Esophagus muscularis mucosa (tissue), 4 donors: ENCODE results near the gene ACD. TPM values are rescaled to one million over a fixed set of nuclear protein-coding genes. Genes with fewer than 3 reads are reported as not detected.

Source experiments
- DNase-seq: peaks from one replicate; pipeline ENCODE4 v3.0.0-alpha.2; 2017; ENCODE audit errors: extremely low spot score
- H3K27ac ChIP-seq, 4 donors: fragments of 200-600 bp; sonication (generic); replicated peaks in 1 of 4; 1 replicate in 3 of 4; 2 replicates in 1 of 4; pipeline ENCODE4 v1.5.1; 2016 to 2019; ENCODE audit warnings: mild to moderate bottlenecking in 1 of 4
- H3K27me3 ChIP-seq, 4 donors: fragments of 200-600 bp; sonication (generic); one replicate each; pipeline versions ENCODE4 v1.5.1 to v1.6.0; 2016 to 2019
- H3K36me3 ChIP-seq, 4 donors: fragments of 200-600 bp; sonication (generic); one replicate each; pipeline ENCODE4 v1.5.1; 2016 to 2019
- H3K4me1 ChIP-seq, 4 donors: fragments of 200-600 bp; sonication (generic); one replicate each; pipeline ENCODE4 v1.5.1; 2016 to 2019
- H3K4me3 ChIP-seq, 4 donors: fragments of 200-600 bp; sonication (generic); 1 replicate in 2 of 4; 2 replicates in 2 of 4; pipeline ENCODE4 v1.5.1; 2016 to 2019; ENCODE audit warnings: mild to moderate bottlenecking in 4 of 4, moderate library complexity in 1 of 4
- H3K9me3 ChIP-seq, 4 donors: fragments of 200-600 bp; sonication (generic); 1 replicate in 3 of 4; 2 replicates in 1 of 4; pipeline ENCODE4 v1.5.1; 2016 to 2019
- CTCF ChIP-seq, 3 experiments: fragments of 200-600 bp in 2 of 3; fragments of 450-650 bp in 1 of 3; sonication (generic) in 2 of 3; IDR thresholded peaks; one replicate each; pipeline ENCODE4 v1.5.1; 2017 to 2019; ENCODE audit warnings: antibody characterized with exemption in 3 of 3, mild to moderate bottlenecking in 2 of 3, moderate library complexity in 1 of 3
- EP300 ChIP-seq: sonication (generic); formaldehyde crosslinking; IDR thresholded peaks from one replicate; pipeline ENCODE4 v1.6.1; 2017; ENCODE audit warnings: antibody characterized with exemption
- POLR2A ChIP-seq: fragments of 450-650 bp; IDR thresholded peaks from one replicate; pipeline ENCODE4 v1.6.1; 2017; ENCODE audit warnings: antibody characterized with exemption, moderate library complexity, mild to moderate bottlenecking, low read depth
- POLR2AphosphoS5 ChIP-seq, 2 donors: sonication (generic); formaldehyde crosslinking; IDR thresholded peaks; one replicate each; pipeline ENCODE4 v1.6.1; 2017; ENCODE audit warnings: antibody characterized with exemption in 2 of 2
- WGBS: methylation state at CpG from one replicate; pipeline ENCODE4 v1.1.5; 2018; 5-methylcytosine and 5-hydroxymethylcytosine counted together
- intact Hi-C: fragments of 100-400 bp; cut with DNase I; formaldehyde crosslinking; loops from one replicate; pipeline ENCODE4 v1.15.1; 2023
- total RNA-seq, 4 donors: library from RNA; depleted of rRNA; stranded (reverse); fragments of >200 nt; gene quantifications; one replicate each; pipeline versions ENCODE4 v1.1.0 to v1.2.1, GENCODE V29; 2016

Gene ACD
- total RNA-seq, 4 donors from 2014 or later: 22.0 to 31.6 (median 29.3) TPM

- Histone ChIP-seq H3K27me3 (peaks cover 0 to 28% (median 15%) of the 10 kb centered on the region in 4 donors), H3K4me1 (peaks cover 11 to 37% (median 35%) of the 10 kb centered on the region in 4 donors), H3K27ac (peak overlapping the region in 3 of 4 donors; percentile 40 to 66 (median 50)), H3K4me3 (no peak overlapping the region), H3K9me3 (peaks cover 0 to 4% (median 0%) of the 10 kb centered on the region in 4 donors), H3K36me3 (peaks cover 17 to 28% (median 26%) of the 10 kb centered on the region in 4 donors)
- TF ChIP-seq POLR2AphosphoS5 (IDR thresholded peaks at IDR 0.05) (peak; percentile 38 to 62), EP300 (no peak), CTCF (IDR thresholded peaks at IDR 0.05) (peak in 1 of 3 experiments; percentile 6)
- WGBS: 45% methylated on average over 8 of the region's 10 CpGs
- no peak for DNase-seq
- intact Hi-C loops: no loop called here
Observed at GRCh38 chr16:67641779-67642708, 18.0 kb downstream of the ACD start.

- no peak for DNase-seq
- 90% methylated on average over 12 of the region's 12 CpGs for WGBS
- peaks cover 34 to 72% (median 62%) of the 10 kb centered on the region in 4 donors for H3K36me3 ChIP-seq
Observed at GRCh38 chr16:67637625-67638024, 22.4 kb downstream of the ACD start.

GRCh38 chr16:67636713-67637112 lies 23.3 kb downstream of the ACD start:
- no peak overlapping the region for H3K4me3 ChIP-seq
- no peak for TF ChIP-seq POLR2AphosphoS5 (IDR thresholded peaks at IDR 0.05)
- TF ChIP-seq CTCF (IDR thresholded peaks at IDR 0.05): no peak
- no peak for TF ChIP-seq EP300
- TF ChIP-seq POLR2A: no peak
- peaks cover 34 to 81% (median 67%) of the 10 kb centered on the region in 4 donors for H3K36me3 ChIP-seq
- intact Hi-C loops: no loop called here
- H3K9me3 ChIP-seq: no peaks in the 10 kb centered on the region
- H3K27ac ChIP-seq: no peak overlapping the region
- no peaks in the 10 kb centered on the region for H3K27me3 ChIP-seq
- no peak for DNase-seq
- 95% methylated on average over 8 of the region's 8 CpGs for WGBS
- peaks cover 10 to 28% (median 24%) of the 10 kb centered on the region in 4 donors for H3K4me1 ChIP-seq

More at GRCh38 chr16:67637625-67638024, 22.4 kb downstream of the ACD start:
- Histone ChIP-seq H3K4me3 (no peak overlapping the region), H3K4me1 (peaks cover 10 to 31% (median 26%) of the 10 kb centered on the region in 4 donors), H3K9me3 (peaks cover 0 to 1% (median 0%) of the 10 kb centered on the region in 4 donors), H3K27me3 (no peaks in the 10 kb centered on the region), H3K27ac (no peak overlapping the region)
- intact Hi-C loops: no loop called here
- TF ChIP-seq CTCF (IDR thresholded peaks at IDR 0.05): no peak
- TF ChIP-seq POLR2AphosphoS5 (IDR thresholded peaks at IDR 0.05): no peak
- TF ChIP-seq POLR2A: no peak
- TF ChIP-seq EP300: no peak

- TF ChIP-seq POLR2A (no peak), EP300 (no peak), CTCF (IDR thresholded peaks at IDR 0.05) (no peak), POLR2AphosphoS5 (IDR thresholded peaks at IDR 0.05) (no peak)
- H3K4me3 ChIP-seq: no peak overlapping the region
- no peak for DNase-seq
- intact Hi-C loops: loop anchor here (5.0 kb wide), 1 partner anchor 70 kb away; the partner anchor contains the start of gene CTCF
- H3K9me3 ChIP-seq: no peaks in the 10 kb centered on the region
- H3K36me3 ChIP-seq: peaks cover 52 to 100% (median 85%) of the 10 kb centered on the region in 4 donors
- H3K27ac ChIP-seq: peak overlapping the region in 3 of 4 donors; percentile 0 to 49 (median 23)
- H3K4me1 ChIP-seq: peaks cover 6 to 17% (median 12%) of the 10 kb centered on the region in 4 donors
- 42% methylated on average over 7 of the region's 7 CpGs for WGBS
- no peaks in the 10 kb centered on the region for H3K27me3 ChIP-seq
Observed at GRCh38 chr16:67632415-67633172, 27.5 kb downstream of the ACD start.
